Activated T-cell treated with anti-CD3 and anti-CD28 coated beads, Interleukin-2, amount 50 U/mL, for 24 hours (primary cell): ENCODE measurements around the gene SPOCK3.

Source experiments
- DNase-seq: peaks from one replicate; pipeline ENCODE4 v3.0.0-alpha.2; 2020
- H3K27ac Mint-ChIP-seq: 2 replicates; pipeline ENCODE4 v1.8.0; 2020; ENCODE audit warnings: mild to moderate bottlenecking, mixed read lengths
- H3K27me3 Mint-ChIP-seq: 2 replicates; pipeline ENCODE4 v1.8.0; 2020; ENCODE audit warnings: mixed read lengths
- H3K36me3 Mint-ChIP-seq: 2 replicates; pipeline ENCODE4 v1.8.0; 2020; ENCODE audit warnings: low read depth, mixed read lengths
- H3K4me1 Mint-ChIP-seq: 2 replicates; pipeline ENCODE4 v1.8.0; 2020; ENCODE audit warnings: low read depth, mixed read lengths
- H3K4me3 Mint-ChIP-seq: 2 replicates; pipeline ENCODE4 v1.8.0; 2020; ENCODE audit warnings: mild to moderate bottlenecking, moderate library complexity, mixed read lengths
- H3K9me3 Mint-ChIP-seq: 2 replicates; pipeline ENCODE4 v1.8.0; 2020; ENCODE audit warnings: mixed read lengths

SPOCK3 gene

DNA sequence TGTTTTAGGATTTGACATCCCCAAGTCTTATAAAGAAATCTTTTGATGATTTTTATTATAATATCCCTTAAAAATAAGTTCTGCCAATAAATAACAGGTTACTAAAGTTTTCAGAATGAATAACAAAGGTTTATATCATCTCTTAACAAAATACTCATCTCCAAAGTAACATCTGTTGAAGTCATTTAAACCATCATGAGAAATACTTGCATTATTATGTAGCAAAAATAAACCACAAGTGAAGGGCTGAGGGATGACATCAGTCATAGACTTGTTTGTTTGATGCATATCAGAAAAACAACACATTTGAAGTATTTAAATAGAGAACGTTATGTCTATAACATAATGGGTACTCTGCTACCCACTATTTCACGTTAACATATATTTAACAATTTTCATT, 114.9 kb downstream of the SPOCK3 start:
- Mint-ChIP-seq H3K4me3 (no peak overlapping the region), H3K4me1 (no peaks in the 10 kb centered on the region), H3K36me3 (no peaks in the 10 kb centered on the region), H3K9me3 (peaks cover 5% of the 10 kb centered on the region), H3K27me3 (no peaks in the 10 kb centered on the region), H3K27ac (no peak overlapping the region)
- no peak for DNase-seq

DNA sequence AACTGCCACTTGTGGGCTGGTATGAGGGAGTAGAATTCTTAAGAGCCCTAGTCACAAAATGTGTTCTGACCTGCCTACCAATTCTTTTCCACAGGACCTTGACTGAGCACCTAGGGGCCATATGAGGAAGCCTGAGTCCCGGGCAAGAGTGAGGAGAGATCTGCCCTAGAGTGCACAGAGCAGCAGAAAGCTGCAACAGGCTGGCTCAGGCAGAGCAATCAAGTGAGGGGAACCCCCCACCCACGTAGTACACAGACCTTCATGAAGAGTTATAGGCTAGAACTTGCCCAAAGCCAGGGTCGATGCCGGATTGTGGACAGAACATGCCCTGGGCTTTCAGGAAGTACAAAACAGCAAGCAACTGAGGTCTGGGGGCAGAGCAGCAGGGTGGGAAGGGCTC, 117.0 kb downstream of the SPOCK3 start:
- Mint-ChIP-seq H3K27ac (no peak overlapping the region), H3K27me3 (no peaks in the 10 kb centered on the region), H3K9me3 (no peaks in the 10 kb centered on the region)

DNA sequence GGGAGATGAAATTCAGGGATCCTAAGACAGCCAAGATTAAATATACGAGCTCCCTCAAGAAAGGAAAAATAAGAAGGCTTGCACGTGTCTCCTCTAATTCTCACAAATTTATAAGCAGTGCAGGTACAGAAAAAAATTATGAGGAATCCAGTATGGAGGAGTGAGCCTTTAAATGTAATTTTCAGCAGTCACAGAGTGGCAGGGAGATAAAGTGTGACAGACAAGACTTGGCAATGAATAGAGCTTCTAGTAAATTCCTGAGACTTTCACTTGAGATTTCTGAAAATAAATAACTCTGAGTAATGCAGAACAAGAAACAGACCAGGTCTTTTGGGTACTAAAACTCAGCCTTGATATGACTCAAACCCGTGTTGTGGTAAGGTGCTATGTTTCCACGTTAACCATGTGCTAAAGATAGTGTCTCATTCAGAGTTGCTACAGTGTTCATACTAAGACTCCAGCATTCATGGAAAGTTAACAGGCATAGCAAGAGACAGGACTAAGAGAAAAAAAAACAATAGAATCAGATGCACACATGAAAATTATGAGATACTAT, 119.8 kb downstream of the SPOCK3 start:
- H3K4me1 Mint-ChIP-seq, result no peaks in the 10 kb centered on the region
- no peak overlapping the region for H3K27ac Mint-ChIP-seq
- DNase-seq, result no peak
- peaks cover 6% of the 10 kb centered on the region for H3K9me3 Mint-ChIP-seq
- H3K36me3 Mint-ChIP-seq, result no peaks in the 10 kb centered on the region
- H3K27me3 Mint-ChIP-seq, result no peaks in the 10 kb centered on the region
- H3K4me3 Mint-ChIP-seq, result no peak overlapping the region

More for the DNA sequence above, 117.0 kb downstream of the SPOCK3 start:
- Mint-ChIP-seq H3K36me3 (no peaks in the 10 kb centered on the region), H3K4me1 (no peaks in the 10 kb centered on the region), H3K4me3 (no peak overlapping the region)
- DNase-seq, result no peak

DNA sequence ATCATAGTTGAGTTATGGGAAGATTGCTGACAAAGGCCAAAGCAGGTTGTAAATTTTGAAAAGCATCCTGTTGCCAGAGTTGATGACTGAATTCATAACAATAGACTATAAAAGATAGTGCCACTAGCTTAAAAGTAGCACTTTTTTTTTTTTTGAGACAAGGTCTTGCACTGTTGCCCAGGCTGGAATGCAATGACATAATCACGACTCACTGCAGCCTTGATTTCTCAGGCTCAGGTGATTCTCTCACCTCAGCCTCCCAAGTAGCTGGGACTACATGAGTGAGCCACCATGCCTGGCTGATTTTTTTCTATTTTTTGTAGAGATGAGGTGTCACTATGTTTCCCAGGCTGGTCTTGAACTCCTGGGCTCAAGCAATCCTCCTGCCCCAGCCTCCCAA, 122.7 kb downstream of the SPOCK3 start:
- peaks cover 17% of the 10 kb centered on the region for H3K9me3 Mint-ChIP-seq
- no peak overlapping the region for H3K27ac Mint-ChIP-seq
- H3K36me3 Mint-ChIP-seq, result no peaks in the 10 kb centered on the region
- no peak for DNase-seq
- H3K4me3 Mint-ChIP-seq, result no peak overlapping the region
- no peaks in the 10 kb centered on the region for H3K4me1 Mint-ChIP-seq
- H3K27me3 Mint-ChIP-seq, result no peaks in the 10 kb centered on the region

DNA sequence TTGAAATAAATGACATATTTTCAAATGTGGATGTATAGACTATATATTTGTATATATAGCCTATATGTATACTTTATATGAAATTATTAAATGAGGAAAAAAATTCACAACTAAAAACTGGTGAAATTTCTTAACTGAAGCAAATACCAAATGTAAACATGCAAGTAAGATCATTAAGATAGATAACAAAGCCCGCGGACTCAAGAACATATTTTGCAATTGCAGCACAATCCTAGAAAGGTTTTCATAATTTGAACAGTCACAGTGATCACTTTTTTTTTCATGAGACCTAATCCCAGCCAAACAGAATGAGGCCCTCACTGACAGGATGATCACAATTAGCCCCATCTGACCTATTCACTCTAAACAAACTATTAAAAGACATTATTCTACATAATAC, 123.2 kb downstream of the SPOCK3 start:
- no peaks in the 10 kb centered on the region for H3K4me1 Mint-ChIP-seq
- no peaks in the 10 kb centered on the region for H3K36me3 Mint-ChIP-seq
- H3K4me3 Mint-ChIP-seq, result no peak overlapping the region
- H3K27ac Mint-ChIP-seq, result no peak overlapping the region
- peaks cover 17% of the 10 kb centered on the region for H3K9me3 Mint-ChIP-seq
- DNase-seq, result no peak
- H3K27me3 Mint-ChIP-seq, result no peaks in the 10 kb centered on the region

DNA sequence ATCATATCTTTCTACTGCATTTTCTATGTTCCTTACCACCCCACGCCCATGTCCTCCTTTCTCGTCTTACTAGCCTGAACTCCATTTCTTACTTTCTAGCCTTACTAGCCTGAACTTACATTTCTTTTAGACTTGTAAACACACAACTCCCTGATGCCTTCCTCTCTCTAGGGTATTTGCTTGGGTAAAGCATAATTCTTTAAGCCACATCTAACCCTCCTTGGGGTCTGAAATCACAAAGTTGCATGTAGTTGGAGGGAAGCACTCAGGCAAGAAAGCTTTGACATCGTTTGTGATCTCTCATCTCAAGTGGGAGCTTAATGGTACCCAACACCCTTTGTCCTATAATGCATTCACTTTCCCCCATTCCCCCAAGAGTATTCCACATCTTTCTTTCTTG, 124.4 kb downstream of the SPOCK3 start:
- Mint-ChIP-seq H3K4me1 (no peaks in the 10 kb centered on the region), H3K27ac (no peak overlapping the region), H3K4me3 (no peak overlapping the region), H3K9me3 (peaks cover 17% of the 10 kb centered on the region), H3K27me3 (no peaks in the 10 kb centered on the region), H3K36me3 (no peaks in the 10 kb centered on the region)
- no peak for DNase-seq

DNA sequence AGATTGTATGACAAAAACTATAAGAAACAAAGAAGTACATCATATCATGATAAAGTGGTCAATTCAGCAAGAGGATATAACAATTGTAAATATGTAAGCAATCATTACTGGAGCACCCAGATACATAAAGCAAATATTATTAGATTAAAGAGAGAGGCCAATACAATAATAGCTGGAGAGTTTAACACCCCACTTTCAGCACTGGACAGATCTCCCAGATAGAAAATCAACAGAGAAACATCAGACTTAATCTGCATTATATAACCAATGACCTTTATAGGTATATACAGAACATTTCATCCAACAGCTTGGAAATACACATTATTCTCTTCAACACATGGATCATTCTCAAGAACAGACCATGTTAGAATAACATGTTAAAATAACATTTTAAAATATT, 128.4 kb downstream of the SPOCK3 start:
- no peak for DNase-seq
- Mint-ChIP-seq H3K36me3 (no peaks in the 10 kb centered on the region), H3K27ac (no peak overlapping the region), H3K4me3 (no peak overlapping the region), H3K4me1 (no peaks in the 10 kb centered on the region), H3K27me3 (no peaks in the 10 kb centered on the region), H3K9me3 (peaks cover 27% of the 10 kb centered on the region)

DNA sequence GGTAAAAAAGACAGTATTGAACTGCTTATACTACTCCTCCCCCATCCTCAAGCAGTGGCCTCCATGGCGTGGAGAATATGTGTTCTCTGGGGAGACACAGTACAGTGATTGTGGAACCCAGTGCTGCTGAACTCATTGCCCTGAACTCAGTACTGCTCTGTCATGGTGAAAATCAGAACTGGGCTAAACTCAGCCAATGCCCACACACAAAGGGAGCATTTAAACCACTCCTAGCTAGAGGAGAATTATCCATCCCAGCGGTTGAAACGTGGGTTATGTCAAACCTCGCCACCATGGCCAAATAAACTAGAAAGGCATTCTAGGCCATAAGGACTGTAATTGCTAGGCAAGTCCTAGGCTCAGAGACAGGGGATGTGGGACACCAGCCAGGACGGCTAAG, 131.8 kb downstream of the SPOCK3 start:
- no peak for DNase-seq
- H3K4me1 Mint-ChIP-seq, result no peaks in the 10 kb centered on the region

DNA sequence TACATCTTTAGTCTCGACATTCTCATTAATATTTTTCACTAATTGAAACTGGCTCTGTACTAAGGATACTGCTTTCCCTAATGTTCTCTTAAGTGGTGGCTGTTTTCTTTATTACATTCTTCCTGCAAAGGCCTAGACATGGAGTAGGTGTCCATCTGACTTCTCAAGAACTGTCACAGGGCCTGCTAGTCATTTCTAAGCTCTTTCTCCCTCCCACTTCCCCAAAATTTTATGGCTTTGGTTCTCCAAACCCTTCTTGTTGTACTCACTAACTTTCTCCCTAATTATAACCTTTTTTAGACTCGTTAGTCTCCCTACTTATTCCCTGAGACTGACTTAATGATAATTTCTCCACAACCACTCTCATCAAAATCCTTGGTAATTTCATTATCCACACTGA, 133.3 kb downstream of the SPOCK3 start:
- H3K9me3 Mint-ChIP-seq, result peaks cover 10% of the 10 kb centered on the region
- H3K4me3 Mint-ChIP-seq, result no peak overlapping the region
- no peaks in the 10 kb centered on the region for H3K36me3 Mint-ChIP-seq
- no peaks in the 10 kb centered on the region for H3K4me1 Mint-ChIP-seq
- H3K27me3 Mint-ChIP-seq, result no peaks in the 10 kb centered on the region
- H3K27ac Mint-ChIP-seq, result no peak overlapping the region
- DNase-seq, result no peak

More for the DNA sequence above, 131.8 kb downstream of the SPOCK3 start:
- H3K27ac Mint-ChIP-seq, result no peak overlapping the region
- H3K4me3 Mint-ChIP-seq, result no peak overlapping the region
- no peaks in the 10 kb centered on the region for H3K27me3 Mint-ChIP-seq
- peaks cover 13% of the 10 kb centered on the region for H3K9me3 Mint-ChIP-seq
- no peaks in the 10 kb centered on the region for H3K36me3 Mint-ChIP-seq

DNA sequence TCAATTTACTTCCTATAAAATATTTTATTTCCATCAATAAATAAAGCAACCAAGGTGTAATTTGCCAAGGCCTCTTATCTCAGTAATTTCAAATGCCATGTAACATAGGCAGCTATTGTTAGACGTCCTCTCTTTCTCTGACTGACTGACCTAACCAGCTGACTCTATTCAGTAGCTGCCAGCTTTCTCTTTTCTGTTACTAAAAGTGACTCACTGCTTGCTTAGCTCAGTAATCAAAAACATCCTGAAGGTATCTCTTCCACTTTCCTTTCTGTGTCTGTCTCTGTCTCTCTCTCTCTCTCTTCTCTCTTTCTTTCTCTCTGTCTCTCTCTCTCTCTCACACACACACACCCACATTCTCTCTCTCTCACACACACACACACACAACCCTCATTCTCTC, 134.2 kb downstream of the SPOCK3 start:
- Mint-ChIP-seq H3K4me1 (no peaks in the 10 kb centered on the region), H3K9me3 (peaks cover 10% of the 10 kb centered on the region), H3K4me3 (no peak overlapping the region), H3K27ac (no peak overlapping the region), H3K27me3 (no peaks in the 10 kb centered on the region), H3K36me3 (no peaks in the 10 kb centered on the region)
- DNase-seq, result no peak

DNA sequence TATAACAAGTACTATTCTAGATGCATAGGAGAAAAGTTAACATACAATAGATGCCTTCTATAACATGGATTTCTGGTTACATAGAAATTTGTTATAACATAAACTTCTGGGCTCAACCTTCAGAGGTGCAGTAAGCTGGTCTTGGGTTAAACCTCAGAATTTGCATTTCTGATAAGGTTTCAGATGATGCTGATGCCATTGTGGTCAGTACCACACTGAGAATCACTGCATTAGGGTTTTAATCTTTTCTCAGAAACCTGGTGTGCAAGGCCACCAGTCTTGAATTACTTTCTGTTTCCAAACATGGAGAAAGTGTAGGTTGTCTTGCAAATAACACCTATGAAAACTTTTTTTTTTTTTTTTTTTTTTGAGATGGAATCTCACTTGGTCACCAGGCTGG, 146.2 kb downstream of the SPOCK3 start:
- H3K36me3 Mint-ChIP-seq, result no peaks in the 10 kb centered on the region
- no peak overlapping the region for H3K27ac Mint-ChIP-seq
- no peak overlapping the region for H3K4me3 Mint-ChIP-seq
- H3K27me3 Mint-ChIP-seq, result no peaks in the 10 kb centered on the region
- H3K9me3 Mint-ChIP-seq, result peaks cover 9% of the 10 kb centered on the region
- no peaks in the 10 kb centered on the region for H3K4me1 Mint-ChIP-seq
- no peak for DNase-seq

DNA sequence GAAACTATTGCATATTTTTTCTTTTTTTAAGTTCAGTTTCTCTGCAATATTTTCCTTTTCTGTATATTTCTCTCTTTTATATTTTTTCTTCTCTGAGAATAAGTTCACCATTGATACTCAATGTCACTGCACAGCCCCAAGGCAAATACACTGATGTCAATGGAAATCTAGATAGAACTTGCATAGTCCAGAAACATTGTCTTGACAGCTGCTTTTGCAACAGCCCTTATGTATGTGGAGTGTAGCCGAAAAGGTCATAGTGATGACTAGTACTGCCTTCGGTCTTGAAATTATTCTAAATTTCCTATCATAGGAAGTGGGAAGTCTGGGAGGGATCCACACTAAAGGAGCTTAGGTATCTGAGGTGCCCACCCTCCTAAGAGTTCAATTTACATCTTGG, 150.0 kb downstream of the SPOCK3 start:
- Mint-ChIP-seq H3K9me3 (peaks cover 7% of the 10 kb centered on the region), H3K27ac (no peak overlapping the region), H3K27me3 (no peaks in the 10 kb centered on the region), H3K4me3 (no peak overlapping the region), H3K4me1 (no peaks in the 10 kb centered on the region), H3K36me3 (no peaks in the 10 kb centered on the region)
- no peak for DNase-seq

DNA sequence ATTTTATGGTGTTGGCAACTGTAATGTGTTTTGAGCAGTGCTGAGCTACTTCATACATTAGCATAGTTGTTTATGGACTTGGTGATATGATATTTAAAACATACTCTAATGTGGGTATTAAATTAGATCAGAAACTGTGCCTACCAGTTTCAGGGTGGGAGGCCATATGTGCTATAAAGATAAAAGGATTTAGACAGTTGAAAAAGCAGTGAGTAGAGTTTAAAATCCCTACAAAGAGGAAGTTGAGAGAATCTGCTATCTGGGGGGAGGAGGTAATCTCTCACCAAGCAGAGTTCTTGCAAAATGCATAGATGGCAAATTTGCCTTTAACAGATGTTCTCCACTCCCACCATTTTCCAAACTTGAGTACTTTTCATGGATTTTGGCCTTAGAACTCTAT, 154.5 kb downstream of the SPOCK3 start:
- Mint-ChIP-seq H3K36me3 (no peaks in the 10 kb centered on the region), H3K27me3 (no peaks in the 10 kb centered on the region), H3K9me3 (peaks cover 5% of the 10 kb centered on the region), H3K27ac (no peak overlapping the region), H3K4me3 (no peak overlapping the region), H3K4me1 (no peaks in the 10 kb centered on the region)
- DNase-seq, result no peak

DNA sequence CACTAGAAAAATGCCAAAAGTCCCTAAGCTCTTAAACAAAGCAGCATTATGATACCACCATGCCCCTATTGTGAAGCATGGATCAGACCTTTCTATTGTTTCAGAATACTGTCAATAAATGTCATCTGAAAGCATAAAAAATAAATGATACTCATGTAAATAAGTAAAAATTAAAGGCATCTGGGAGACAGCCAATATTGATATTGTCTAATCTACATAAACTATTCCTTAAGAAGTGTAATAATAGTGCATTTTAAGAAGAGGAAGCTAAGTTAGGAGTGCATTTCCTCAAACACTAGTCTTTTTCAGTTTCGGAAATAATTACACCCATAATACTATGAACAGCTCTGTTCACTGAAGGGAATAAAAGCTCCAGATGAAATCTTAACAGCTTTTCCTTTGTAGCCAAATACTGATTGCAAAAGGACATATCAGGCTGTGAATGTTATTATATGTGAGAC, 181.6 kb downstream of the SPOCK3 start:
- DNase-seq, result no peak
- H3K9me3 Mint-ChIP-seq, result no peaks in the 10 kb centered on the region
- H3K4me3 Mint-ChIP-seq, result no peak overlapping the region
- H3K27ac Mint-ChIP-seq, result no peak overlapping the region
- H3K27me3 Mint-ChIP-seq, result no peaks in the 10 kb centered on the region
- H3K4me1 Mint-ChIP-seq, result no peaks in the 10 kb centered on the region
- no peaks in the 10 kb centered on the region for H3K36me3 Mint-ChIP-seq

DNA sequence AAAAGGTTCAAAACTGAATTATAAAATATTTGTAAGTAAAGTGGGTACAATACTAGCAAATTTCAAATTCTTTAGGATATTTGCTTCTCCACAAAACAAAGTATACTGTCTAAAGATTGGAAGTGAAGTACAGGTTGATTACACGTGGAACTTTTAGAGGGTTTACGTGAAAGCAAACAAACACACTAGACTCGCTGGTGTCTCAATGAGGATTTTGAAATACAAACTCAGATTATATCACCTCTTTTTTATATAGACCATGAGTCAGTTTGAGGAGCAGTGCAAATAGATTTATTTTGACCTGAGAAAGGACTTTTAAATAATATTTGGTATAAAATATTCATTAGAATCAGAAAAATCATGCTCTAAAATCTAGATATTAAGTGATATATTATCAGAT, 185.0 kb downstream of the SPOCK3 start:
- Mint-ChIP-seq H3K9me3 (no peaks in the 10 kb centered on the region), H3K4me3 (no peak overlapping the region), H3K27me3 (no peaks in the 10 kb centered on the region), H3K27ac (no peak overlapping the region), H3K36me3 (no peaks in the 10 kb centered on the region), H3K4me1 (no peaks in the 10 kb centered on the region)
- no peak for DNase-seq

DNA sequence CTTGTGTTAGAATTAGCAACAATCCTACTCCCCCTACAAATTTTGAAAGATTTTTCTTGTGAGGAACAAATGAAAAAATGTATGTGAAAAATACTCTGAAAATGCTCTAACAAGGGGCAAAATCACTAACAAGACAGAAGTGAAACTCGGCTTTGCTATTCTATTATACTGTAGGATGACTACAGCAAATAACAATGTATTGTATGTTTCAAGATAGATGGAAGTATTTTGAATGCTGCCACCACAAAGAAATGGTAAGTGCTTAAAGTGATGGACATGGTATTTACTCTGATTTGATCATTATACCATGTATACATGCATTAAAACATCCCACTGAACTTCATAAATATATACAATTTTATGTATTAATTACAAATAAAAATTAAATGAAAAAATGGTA, 192.8 kb downstream of the SPOCK3 start:
- peaks cover 2% of the 10 kb centered on the region for H3K9me3 Mint-ChIP-seq
- H3K27me3 Mint-ChIP-seq, result no peaks in the 10 kb centered on the region

More for the DNA sequence above, 192.8 kb downstream of the SPOCK3 start:
- H3K4me3 Mint-ChIP-seq, result no peak overlapping the region
- H3K4me1 Mint-ChIP-seq, result no peaks in the 10 kb centered on the region
- no peaks in the 10 kb centered on the region for H3K36me3 Mint-ChIP-seq
- H3K27ac Mint-ChIP-seq, result no peak overlapping the region
- DNase-seq, result no peak
